AG04449 (cell line): ENCODE measurements around the gene FAM89B.

Experiments
- CTCF ChIA-PET: fragments of 350-600 bp; formaldehyde crosslinking; extraction: SDS; loops from one replicate; lab custom pipeline; 2021; ENCODE audit warnings: antibody characterized with exemption; lab: Yijun Ruan, JAX
- POLR2A ChIA-PET: fragments of 400-600, 350-600 bp; formaldehyde crosslinking; extraction: SDS; loops from one replicate; lab custom pipeline; 2020; ENCODE audit warnings: antibody characterized with exemption, inconsistent platforms; lab: Yijun Ruan, JAX
- DNase-seq: peaks from one replicate; pipeline ENCODE4 v3.0.0-alpha.2; 2010; ENCODE audit warnings: low read depth, low spot score
- H3K4me3 ChIP-seq: 2 replicates; pipeline ENCODE4 v1.5.1; 2011; ENCODE audit warnings: low read depth, mild to moderate bottlenecking, control low read depth, low read length
- TF ChIP-seq, protein P1 (sequence below): IDR thresholded peaks from one replicate; pipeline ENCODE4 v1.5.1; 2011; ENCODE audit warnings: mild to moderate bottlenecking, moderate library complexity, low read length, control low read depth, inconsistent platforms; ENCODE audit not compliant: insufficient read depth; ENCODE audit errors: missing control alignments

FAM89B gene

DNA sequence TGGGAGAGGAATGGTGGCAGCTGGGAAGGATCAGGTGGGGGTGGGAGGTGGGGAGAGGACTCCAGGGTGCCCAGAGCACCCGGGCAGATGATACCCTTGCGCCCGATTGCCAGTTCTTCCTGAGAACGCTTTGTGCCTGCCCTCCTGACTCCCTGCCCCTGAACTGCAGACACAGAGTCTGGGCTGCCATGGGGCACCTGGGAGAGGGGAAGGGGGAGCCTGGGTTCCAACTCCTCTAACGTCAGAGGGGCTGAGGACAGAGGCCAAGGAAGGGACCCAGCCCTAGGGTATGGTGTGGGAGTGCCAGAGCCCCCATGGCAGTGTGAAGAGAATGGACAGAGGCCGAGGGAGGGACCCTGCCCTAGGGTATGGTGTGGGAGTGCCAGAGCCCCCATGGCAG is 24.2 kb downstream of the FAM89B start:
- ChIA-PET CTCF (interaction anchor here (1.3 to 10.6 kb wide), 4 partner anchors 9 to 56 kb away, joined by 4 to 182 read pairs (median 70); partner anchors contain the start of genes MAP3K11 and PCNX3), POLR2A (interaction anchor here (0.9 to 1.4 kb wide), 3 partner anchors 8 to 56 kb away, joined by 3 to 6 read pairs (median 5); no protein-coding TSS in a partner anchor)
- TF ChIP-seq, protein P1, sequence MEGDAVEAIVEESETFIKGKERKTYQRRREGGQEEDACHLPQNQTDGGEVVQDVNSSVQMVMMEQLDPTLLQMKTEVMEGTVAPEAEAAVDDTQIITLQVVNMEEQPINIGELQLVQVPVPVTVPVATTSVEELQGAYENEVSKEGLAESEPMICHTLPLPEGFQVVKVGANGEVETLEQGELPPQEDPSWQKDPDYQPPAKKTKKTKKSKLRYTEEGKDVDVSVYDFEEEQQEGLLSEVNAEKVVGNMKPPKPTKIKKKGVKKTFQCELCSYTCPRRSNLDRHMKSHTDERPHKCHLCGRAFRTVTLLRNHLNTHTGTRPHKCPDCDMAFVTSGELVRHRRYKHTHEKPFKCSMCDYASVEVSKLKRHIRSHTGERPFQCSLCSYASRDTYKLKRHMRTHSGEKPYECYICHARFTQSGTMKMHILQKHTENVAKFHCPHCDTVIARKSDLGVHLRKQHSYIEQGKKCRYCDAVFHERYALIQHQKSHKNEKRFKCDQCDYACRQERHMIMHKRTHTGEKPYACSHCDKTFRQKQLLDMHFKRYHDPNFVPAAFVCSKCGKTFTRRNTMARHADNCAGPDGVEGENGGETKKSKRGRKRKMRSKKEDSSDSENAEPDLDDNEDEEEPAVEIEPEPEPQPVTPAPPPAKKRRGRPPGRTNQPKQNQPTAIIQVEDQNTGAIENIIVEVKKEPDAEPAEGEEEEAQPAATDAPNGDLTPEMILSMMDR: no peak
- H3K4me3 ChIP-seq: no peak overlapping the region
- DNase-seq: no peak

DNA sequence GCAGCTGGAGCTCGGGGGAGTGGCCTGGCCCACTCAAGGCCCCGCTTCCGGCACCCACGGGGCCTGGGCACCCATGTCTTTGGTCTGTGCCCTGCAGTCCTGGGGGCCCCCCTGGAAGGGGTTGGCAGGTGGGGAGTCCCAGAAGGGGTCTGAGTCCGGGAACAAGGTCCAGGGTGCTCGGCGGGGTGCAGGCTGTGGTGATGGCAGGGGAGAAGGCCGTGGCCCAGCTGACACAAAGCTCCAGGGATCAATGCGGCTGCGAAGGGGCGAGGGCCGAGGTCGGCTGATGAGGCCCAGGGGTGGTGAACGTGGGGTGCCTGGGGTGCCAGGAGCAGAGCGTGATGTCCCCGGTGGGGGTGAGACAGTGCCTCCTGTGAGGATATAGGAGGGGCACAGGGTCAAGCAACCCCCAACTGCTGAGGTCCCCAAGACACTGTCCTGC is 25.9 kb downstream of the FAM89B start:
- POLR2A ChIA-PET: interaction anchor here (1.0 to 1.3 kb wide), 2 partner anchors 13 to 17 kb away, joined by 3 read pairs; partner anchors contain the start of gene PCNX3
- no peak for DNase-seq
- TF ChIP-seq, protein P1: no peak
- CTCF ChIA-PET: interaction anchor here (1.0 to 1.2 kb wide), 2 partner anchors 9 to 25 kb away, joined by 4 read pairs; no protein-coding TSS in a partner anchor
- no peak overlapping the region for H3K4me3 ChIP-seq

DNA sequence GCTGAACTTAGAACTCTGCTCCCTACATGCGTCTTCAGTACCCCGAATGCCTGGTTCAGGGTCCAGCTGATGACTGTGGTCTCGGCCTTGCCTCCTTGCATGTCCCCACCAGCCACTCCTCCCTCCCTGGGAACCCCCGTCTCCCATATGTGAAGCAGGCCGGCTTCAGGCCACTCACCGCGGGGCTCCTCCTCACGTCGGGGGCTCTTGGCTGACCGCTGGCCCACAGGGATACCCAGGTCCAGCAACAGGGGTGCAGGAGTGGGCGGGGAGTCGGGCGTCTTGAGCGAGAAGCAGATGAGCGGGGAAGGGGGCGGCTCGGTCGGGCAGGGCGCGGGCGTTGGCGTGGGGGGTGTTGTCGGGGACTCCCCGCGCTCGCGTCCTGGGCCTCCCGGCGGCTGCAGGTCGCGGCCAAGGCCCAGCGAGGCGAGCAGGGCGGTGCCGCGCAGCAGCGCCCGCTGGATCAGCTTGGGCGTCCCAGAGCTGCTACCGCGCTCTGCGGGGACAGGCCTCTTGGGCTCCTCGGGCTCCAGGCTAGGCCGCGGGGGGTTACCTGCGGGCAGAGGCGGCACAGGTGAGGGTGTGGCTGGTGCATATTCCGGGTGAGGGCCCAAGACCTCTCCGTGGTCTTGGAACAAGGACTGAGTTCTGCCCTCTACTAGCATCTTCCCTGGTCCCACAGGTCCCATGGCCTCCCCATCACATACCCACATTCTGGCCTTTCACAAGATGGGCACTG is 27.0 kb downstream of the FAM89B start:
- ChIA-PET CTCF (interaction anchor here (1.2 to 1.5 kb wide), 2 partner anchors 10 to 26 kb away, joined by 3 to 4 read pairs; no protein-coding TSS in a partner anchor), POLR2A (interaction anchor here (1.0 to 1.5 kb wide), 2 partner anchors 13 to 14 kb away, joined by 3 to 5 read pairs; no protein-coding TSS in a partner anchor)
- no peak for DNase-seq
- TF ChIP-seq, protein P1: no peak
- no peak overlapping the region for H3K4me3 ChIP-seq

DNA sequence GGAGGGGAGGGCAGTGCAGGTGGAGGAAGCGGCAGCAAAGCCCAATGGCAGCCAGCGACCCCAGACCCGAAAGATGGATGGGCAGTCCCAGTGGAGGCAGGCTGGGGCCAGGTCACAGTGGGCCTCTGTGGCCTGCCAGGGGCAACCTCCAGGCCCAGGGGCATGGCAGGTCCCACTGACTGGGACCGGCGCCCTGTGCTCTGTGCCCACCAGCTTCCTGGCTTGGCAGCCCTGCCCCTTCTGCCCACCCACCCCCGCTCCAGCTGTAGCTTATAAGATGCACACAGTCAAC is 27.6 kb downstream of the FAM89B start:
- CTCF ChIA-PET: interaction anchor here (1.5 kb wide), 1 partner anchor 10 kb away, joined by 3 read pairs; no protein-coding TSS in a partner anchor
- POLR2A ChIA-PET: interaction anchor here (1.5 kb wide), 1 partner anchor 13 kb away, joined by 5 read pairs; no protein-coding TSS in a partner anchor
- H3K4me3 ChIP-seq: no peak overlapping the region
- DNase-seq: no peak
- TF ChIP-seq, protein P1: no peak

DNA sequence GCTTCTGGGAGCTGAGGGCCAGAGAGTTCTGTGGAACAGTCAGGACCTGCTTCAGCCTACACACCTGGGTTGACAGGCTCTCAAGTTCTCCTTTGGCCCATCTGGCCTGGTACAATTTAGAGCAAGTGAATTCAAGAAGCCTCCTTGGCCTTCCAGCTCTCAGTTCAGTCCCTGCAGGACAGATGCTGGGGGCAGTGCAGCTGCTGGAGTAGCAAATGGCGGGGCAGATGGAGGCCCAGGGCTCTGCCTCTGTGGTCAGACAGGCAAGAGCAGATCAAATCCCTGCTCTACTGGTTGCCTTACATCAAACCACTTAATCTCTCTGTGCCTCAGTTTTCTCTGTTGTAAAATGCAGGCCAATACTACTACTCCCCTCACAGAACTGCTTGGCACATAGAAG is 31.9 kb downstream of the FAM89B start:
- H3K4me3 ChIP-seq: no peak overlapping the region
- TF ChIP-seq, protein P1: no peak
- DNase-seq: no peak
- ChIA-PET POLR2A (interaction anchor here (1.4 to 1.5 kb wide), 2 partner anchors 8 to 11 kb away, joined by 5 to 6 read pairs; partner anchors contain the start of gene KCNK7), CTCF (interaction anchor here (0.7 to 14.3 kb wide), 5 partner anchors 8 to 27 kb away, joined by 3 to 134 read pairs (median 3); partner anchors contain the start of gene KCNK7)
